Loucy (cell line): ENCODE results near the gene CEP295NL.

Experiments used
- H2AFZ ChIP-seq: fragments of 200-600 bp; sonication (generic); 2 replicates; pipeline ENCODE4 v1.6.0; 2016; ENCODE audit warnings: antibody characterized with exemption, mild to moderate bottlenecking, low read length, moderate library complexity
- H3F3A ChIP-seq: fragments of 200-600 bp; 2 replicates; pipeline ENCODE4 v1.6.0; 2016; ENCODE audit warnings: antibody characterized with exemption, low read depth, mild to moderate bottlenecking
- H3K27me3 ChIP-seq: fragments of 200-600 bp; sonication (generic); 2 replicates; pipeline ENCODE4 v1.6.1; 2014; ENCODE audit warnings: low read length, mild to moderate bottlenecking; ENCODE audit not compliant: insufficient read depth, poor library complexity, severe bottlenecking
- H3K36me3 ChIP-seq: fragments of 200-600 bp; sonication (generic); 2 replicates; pipeline ENCODE4 v1.6.1; 2016; ENCODE audit warnings: low read length; ENCODE audit not compliant: insufficient read depth
- H3K4me1 ChIP-seq: fragments of 200-600 bp; sonication (generic); 2 replicates; pipeline ENCODE4 v1.5.1; 2014; ENCODE audit warnings: low read length, mild to moderate bottlenecking; ENCODE audit not compliant: insufficient read depth, poor library complexity, severe bottlenecking
- H3K4me2 ChIP-seq: fragments of 200-600 bp; sonication (generic); 2 replicates; pipeline ENCODE4 v1.6.0; 2014; ENCODE audit warnings: antibody characterized with exemption, low read length, low read depth, mild to moderate bottlenecking; ENCODE audit not compliant: poor library complexity, severe bottlenecking
- H3K4me3 ChIP-seq: fragments of 200-600 bp; sonication (generic); 2 replicates; pipeline ENCODE4 v1.5.1; 2014; ENCODE audit warnings: low read length, mild to moderate bottlenecking, mixed read lengths; ENCODE audit not compliant: poor library complexity, severe bottlenecking
- H3K79me2 ChIP-seq: fragments of 200-600 bp; sonication (generic); 2 replicates; pipeline ENCODE4 v1.6.1; 2014; ENCODE audit warnings: low read length; ENCODE audit not compliant: insufficient read depth
- H3K9ac ChIP-seq: fragments of 200-600 bp; sonication (generic); 2 replicates; pipeline ENCODE4 v1.6.0; 2014; ENCODE audit warnings: mild to moderate bottlenecking, low read depth, low read length, moderate library complexity; ENCODE audit not compliant: poor library complexity, severe bottlenecking
- H3K9me2 ChIP-seq: fragments of 200-600 bp; sonication (generic); replicated peaks from 2 replicates; pipeline ENCODE4 v1.6.1; 2016; ENCODE audit warnings: low read depth, low read length, mixed read lengths
- H3K9me3 ChIP-seq: fragments of 200-600 bp; sonication (generic); 2 replicates; pipeline ENCODE4 v1.6.1; 2014; ENCODE audit warnings: mild to moderate bottlenecking, antibody characterized with exemption, low read length, low read depth; ENCODE audit not compliant: insufficient read depth
- H4K20me1 ChIP-seq: fragments of 200-600 bp; sonication (generic); 2 replicates; pipeline ENCODE4 v1.6.0; 2014; ENCODE audit warnings: antibody characterized with exemption, low read length, mild to moderate bottlenecking; ENCODE audit not compliant: insufficient read depth, poor library complexity, severe bottlenecking
- CTCF ChIP-seq: fragments of 200-600 bp; sonication (generic); conservative IDR thresholded peaks from 2 replicates; pipeline ENCODE4 v1.5.1; 2014; ENCODE audit warnings: mild to moderate bottlenecking, antibody characterized with exemption, low read length
- EZH2phosphoT487 ChIP-seq: fragments of 200-600 bp; IDR thresholded peaks from 2 replicates; pipeline ENCODE4 v1.6.1; 2018; ENCODE audit warnings: antibody characterized with exemption, mild to moderate bottlenecking, moderate library complexity, borderline replicate concordance

The CEP295NL gene

GRCh38 chr17:78935419-78936323 lies 32.7 kb upstream of the CEP295NL start:
- H3K4me1 ChIP-seq: no peaks in the 10 kb centered on the region
- no peak overlapping the region for H3K9ac ChIP-seq
- no peaks in the 10 kb centered on the region for H3K9me2 ChIP-seq
- H4K20me1 ChIP-seq: no peaks in the 10 kb centered on the region
- H3K4me2 ChIP-seq: no peak overlapping the region
- TF ChIP-seq CTCF: no peak
- no peak for TF ChIP-seq EZH2phosphoT487
- H3F3A ChIP-seq: no peaks in the 10 kb centered on the region
- H3K9me3 ChIP-seq: no peaks in the 10 kb centered on the region
- H3K4me3 ChIP-seq: no peak overlapping the region
- no peaks in the 10 kb centered on the region for H3K79me2 ChIP-seq
- no peaks in the 10 kb centered on the region for H3K36me3 ChIP-seq
- H3K27me3 ChIP-seq: no peaks in the 10 kb centered on the region
- H2AFZ ChIP-seq: no peak overlapping the region

- Histone ChIP-seq H3K9me2 (no peaks in the 10 kb centered on the region), H3F3A (no peaks in the 10 kb centered on the region), H3K36me3 (no peaks in the 10 kb centered on the region), H3K4me3 (no peak overlapping the region), H3K27me3 (no peaks in the 10 kb centered on the region), H3K9ac (no peak overlapping the region), H3K79me2 (no peaks in the 10 kb centered on the region), H3K4me1 (no peaks in the 10 kb centered on the region), H3K4me2 (no peak overlapping the region), H4K20me1 (no peaks in the 10 kb centered on the region), H3K9me3 (no peaks in the 10 kb centered on the region), H2AFZ (no peak overlapping the region)
- TF ChIP-seq CTCF: no peak
- TF ChIP-seq EZH2phosphoT487: no peak
Measured at GRCh38 chr17:78934681-78935418, 31.8 kb upstream of the CEP295NL start.

GRCh38 chr17:78933959-78934568 lies 31.1 kb upstream of the CEP295NL start:
- H2AFZ ChIP-seq: no peak overlapping the region
- no peaks in the 10 kb centered on the region for H3K9me2 ChIP-seq
- H3K9ac ChIP-seq: no peak overlapping the region
- no peaks in the 10 kb centered on the region for H3K36me3 ChIP-seq
- H3K79me2 ChIP-seq: no peaks in the 10 kb centered on the region
- H3K4me1 ChIP-seq: no peaks in the 10 kb centered on the region
- H3K4me2 ChIP-seq: no peak overlapping the region
- TF ChIP-seq EZH2phosphoT487: no peak
- TF ChIP-seq CTCF: no peak
- no peaks in the 10 kb centered on the region for H3K27me3 ChIP-seq
- H4K20me1 ChIP-seq: no peaks in the 10 kb centered on the region
- H3K4me3 ChIP-seq: no peak overlapping the region
- no peaks in the 10 kb centered on the region for H3F3A ChIP-seq
- H3K9me3 ChIP-seq: no peaks in the 10 kb centered on the region
